Right lobe of liver (tissue), 6 donors: ENCODE data around the gene SLC23A3. TPM values are rescaled to one million over a fixed set of nuclear protein-coding genes. Genes with fewer than 3 reads are reported as not detected.

Experiments
- ATAC-seq, 4 donors: fragments of 200-7000 bp; cut with Tn5 transposase; one replicate each; pipeline ENCODE4 v1.9.1; 2020; ENCODE audit warnings: mild to moderate bottlenecking in 4 of 4, moderate library complexity in 4 of 4
- DNase-seq, 3 donors: peaks; one replicate each; pipeline ENCODE4 v3.0.0-alpha.2; 2020
- H3K27ac ChIP-seq, 3 donors: fragments of 200-600 bp; one replicate each; pipeline ENCODE4 v1.8.0; 2022
- H3K27me3 ChIP-seq, 2 donors: fragments of 200-600 bp; one replicate each; pipeline ENCODE4 v1.8.0; 2022
- H3K36me3 ChIP-seq, 4 donors: fragments of 200-600 bp; sonication (generic) in 1 of 4; one replicate each; pipeline versions ENCODE4 v1.5.1 to v1.8.0; 2017 to 2022; ENCODE audit warnings: control low read depth in 1 of 4
- H3K4me1 ChIP-seq, 4 donors: fragments of 200-600 bp; sonication (generic) in 1 of 4; one replicate each; pipeline versions ENCODE4 v1.5.1 to v1.8.0; 2017 to 2022; ENCODE audit warnings: control low read depth in 1 of 4
- H3K4me3 ChIP-seq, 3 donors: fragments of 200-600 bp; one replicate each; pipeline ENCODE4 v1.8.0; 2022
- H3K9me3 ChIP-seq, 4 donors: fragments of 200-600 bp; sonication (generic) in 1 of 4; one replicate each; pipeline versions ENCODE4 v1.5.1 to v1.8.0; 2017 to 2022; ENCODE audit warnings: control low read depth in 1 of 4
- CTCF ChIP-seq, 4 donors: fragments of 200-600 bp in 3 of 4; fragments of 450-650 bp in 1 of 4; IDR thresholded peaks; one replicate each; pipeline versions ENCODE4 v1.5.1 to v1.8.0; 2016 to 2022; ENCODE audit warnings: antibody characterized with exemption in 4 of 4, mild to moderate bottlenecking in 2 of 4
- POLR2A ChIP-seq: fragments of 450-650 bp; IDR thresholded peaks from one replicate; pipeline ENCODE4 v1.6.1; 2017; ENCODE audit warnings: antibody characterized with exemption, mild to moderate bottlenecking
- WGBS: methylation state at CpG from one replicate; pipeline ENCODE4 v1.1.6; 2018; ENCODE audit warnings: low coverage, low lambda C conversion rate; ENCODE audit not compliant: insufficient coverage; ENCODE audit errors: missing lambda C conversion rate; 5-methylcytosine and 5-hydroxymethylcytosine counted together
- intact Hi-C, 2 donors: fragments of 100-400 bp; cut with DNase I; formaldehyde crosslinking; loops; one replicate each; pipeline versions ENCODE4 v1.11.2 to v1.14.1; 2022
- total RNA-seq, 6 experiments: library from RNA; depleted of rRNA in 2 of 6; stranded (reverse); fragments of >200 nt in 2 of 6; fragmentation: NEBNext Ultra II Directional in 3 of 6; extraction: Animal tissue kit (Norgen Biotek cat#: 25700) in 3 of 6; gene quantifications; one replicate each; pipeline versions ENCODE4 v1.1.0 to v1.2.4, GENCODE V29; 2016 to 2023
- donor health status: DM: no; HTN: yes; CAD: no.
- donor health status: DM: no; HTN: no; CAD: no.
- donor health status: DM: no; HTN: no; CAD: no.
- donor health status: DM: no; HTN: yes; CAD: no.
- donor health status: DM: no; HTN: yes; CAD: no.

SLC23A3 gene
- total RNA-seq, 6 experiments from 2014 or later = 0.62 to 4.9 (median 2.1) TPM

- intact Hi-C loops = loop anchor here in 1 of 2 donors (5.0 kb wide), 1 partner anchor 39 kb away; the partner anchor contains the start of genes CNPPD1 and RETREG2
- Histone ChIP-seq H3K9me3 (no peaks in the 10 kb centered on the region), H3K4me3 (no peak overlapping the region), H3K36me3 (peaks cover 0 to 45% (median 5%) of the 10 kb centered on the region in 4 donors), H3K27ac (no peak overlapping the region), H3K4me1 (peaks cover 0 to 23% (median 11%) of the 10 kb centered on the region in 4 donors), H3K27me3 (no peaks in the 10 kb centered on the region)
- WGBS = 94% methylated on average over 18 of the region's 27 CpGs
- ATAC-seq = no peak
- TF ChIP-seq POLR2A = no peak
- no peak for TF ChIP-seq CTCF (IDR thresholded peaks at IDR 0.05)
- DNase-seq = no peak
These were observed 46.2 kb upstream of the SLC23A3 start for GRCh38 chr2:219215871-219216534.

GRCh38 chr2:219214786-219215185 lies 45.0 kb upstream of the SLC23A3 start:
- intact Hi-C loops = loop anchor here (5.0 kb wide), 2 partner anchors 37 to 52 kb away; partner anchors contain the start of genes CNPPD1 (in 1 of the 2), NHEJ1 (in 1 of the 2) and RETREG2 (in 1 of the 2)
- no peak overlapping the region for H3K4me3 ChIP-seq
- H3K9me3 ChIP-seq = no peaks in the 10 kb centered on the region
- DNase-seq (no peak), ATAC-seq (no peak)
- TF ChIP-seq CTCF (IDR thresholded peaks at IDR 0.05) (no peak), POLR2A (no peak)
- H3K36me3 ChIP-seq = peaks cover 0 to 48% (median 0%) of the 10 kb centered on the region in 4 donors
- H3K27me3 ChIP-seq = no peaks in the 10 kb centered on the region
- 94% methylated on average over 6 of the region's 6 CpGs for WGBS
- no peak overlapping the region for H3K27ac ChIP-seq
- peaks cover 0 to 23% (median 11%) of the 10 kb centered on the region in 4 donors for H3K4me1 ChIP-seq

- TF ChIP-seq POLR2A (no peak), CTCF (IDR thresholded peaks at IDR 0.05) (no peak)
- H3K9me3 ChIP-seq = no peaks in the 10 kb centered on the region
- WGBS = 98% methylated on average over 5 of the region's 15 CpGs
- DNase-seq (no peak), ATAC-seq (no peak)
- peaks cover 0 to 19% (median 9%) of the 10 kb centered on the region in 4 donors for H3K4me1 ChIP-seq
- H3K27ac ChIP-seq = no peak overlapping the region
- peaks cover 0 to 54% (median 2%) of the 10 kb centered on the region in 4 donors for H3K36me3 ChIP-seq
- intact Hi-C loops = loop anchor here in 1 of 2 donors (5.0 kb wide), 1 partner anchor 52 kb away; the partner anchor contains the start of gene NHEJ1
- H3K27me3 ChIP-seq = no peaks in the 10 kb centered on the region
- H3K4me3 ChIP-seq = no peak overlapping the region
These were observed 44.3 kb upstream of the SLC23A3 start for GRCh38 chr2:219214141-219214540.

GRCh38 chr2:219213486-219214071 lies 43.8 kb upstream of the SLC23A3 start:
- WGBS = 100% methylated on average over 1 of the region's 10 CpGs
- H3K27ac ChIP-seq = no peak overlapping the region
- H3K4me3 ChIP-seq = no peak overlapping the region
- H3K4me1 ChIP-seq = peaks cover 0 to 22% (median 9%) of the 10 kb centered on the region in 4 donors
- ATAC-seq (no peak), DNase-seq (peak in 1 of 3 donors; percentile 28)
- intact Hi-C loops = loop anchor here in 1 of 2 donors (5.0 kb wide), 1 partner anchor 51 kb away; the partner anchor contains the start of gene NHEJ1
- no peaks in the 10 kb centered on the region for H3K27me3 ChIP-seq
- no peaks in the 10 kb centered on the region for H3K9me3 ChIP-seq
- TF ChIP-seq CTCF (IDR thresholded peaks at IDR 0.05) = no peak
- no peak for TF ChIP-seq POLR2A
- peaks cover 0 to 60% (median 4%) of the 10 kb centered on the region in 4 donors for H3K36me3 ChIP-seq
